Heart left ventricle (tissue), 16 donors: Measurements from ENCODE around the gene DNAH14. TPM values are rescaled to one million over a fixed set of nuclear protein-coding genes. Genes with fewer than 3 reads are reported as not detected.
"Not testable (repeated sequence)": the region's sequence is repeated elsewhere in the genome, so short reads cannot be mapped to it uniquely, and the experiment has no call there.

Source experiments
- ATAC-seq, 4 donors: fragments of 200-7000 bp; cut with Tn5 transposase; one replicate each; pipeline ENCODE4 v1.9.1; 2020 to 2022; ENCODE audit warnings: moderate library complexity in 4 of 4, mild to moderate bottlenecking in 3 of 4, moderate number of reproducible peaks in 1 of 4
- DNase-seq, 5 donors: peaks; one replicate each; pipeline ENCODE4 v3.0.0-alpha.2; 2020
- H3K27ac ChIP-seq, 12 donors: fragments of 200-600 bp; sonication (generic) in 4 of 12; one replicate each; pipeline versions ENCODE4 v1.5.0 to v1.8.0; 2016 to 2022; ENCODE audit warnings: mild to moderate bottlenecking in 2 of 12
- H3K27me3 ChIP-seq, 9 donors: fragments of 200-600 bp; sonication (generic) in 2 of 9; one replicate each; pipeline versions ENCODE4 v1.5.1 to v1.8.0; 2016 to 2022; ENCODE audit warnings: mild to moderate bottlenecking in 3 of 9
- H3K36me3 ChIP-seq, 9 donors: fragments of 200-600 bp; sonication (generic) in 2 of 9; one replicate each; pipeline versions ENCODE4 v1.5.0 to v1.8.0; 2018 to 2022; ENCODE audit warnings: mild to moderate bottlenecking in 2 of 9
- H3K4me1 ChIP-seq, 12 donors: fragments of 200-600 bp; sonication (generic) in 4 of 12; one replicate each; pipeline versions ENCODE4 v1.5.0 to v1.8.0; 2016 to 2022; ENCODE audit warnings: mild to moderate bottlenecking in 3 of 12
- H3K4me3 ChIP-seq, 12 donors: fragments of 200-600 bp; sonication (generic) in 4 of 12; one replicate each; pipeline versions ENCODE4 v1.5.0 to v1.8.0; 2017 to 2022; ENCODE audit warnings: mild to moderate bottlenecking in 9 of 12, moderate library complexity in 4 of 12
- H3K9me3 ChIP-seq, 12 donors: fragments of 200-600 bp; sonication (generic) in 4 of 12; one replicate each; pipeline versions ENCODE4 v1.5.0 to v1.8.0; 2016 to 2022; ENCODE audit warnings: mild to moderate bottlenecking in 1 of 12
- CTCF ChIP-seq, 12 donors: fragments of 200-600 bp; sonication (generic) in 4 of 12; IDR thresholded peaks; one replicate each; pipeline versions ENCODE4 v1.5.0 to v1.8.0; 2018 to 2022; ENCODE audit warnings: antibody characterized with exemption in 12 of 12, mild to moderate bottlenecking in 5 of 12
- POLR2A ChIP-seq, 2 donors: fragments of 450-650 bp; IDR thresholded peaks; one replicate each; pipeline ENCODE4 v1.6.1; 2017; ENCODE audit warnings: antibody characterized with exemption in 2 of 2, mild to moderate bottlenecking in 2 of 2, moderate library complexity in 2 of 2
- WGBS, 4 donors: extraction: QIAGEN DNeasy Blood & Tissue Kit in 2 of 4; methylation state at CpG; one replicate each; pipeline versions ENCODE4 v1.1.5 to v1.1.7; 2013 to 2018; 5-methylcytosine and 5-hydroxymethylcytosine counted together
- intact Hi-C, 10 donors: fragments of 100-400 bp; cut with DNase I; formaldehyde crosslinking; loops; one replicate each; pipeline versions ENCODE4 v1.11.1 to v1.14.2; 2022
- polyA plus RNA-seq, 2 donors: library from polyadenylated mRNA; stranded (reverse); fragments of 200-250 nt; gene quantifications; one replicate each; pipeline ENCODE4 v1.2.3, GENCODE V29; 2013
- total RNA-seq, 9 donors: library from RNA; depleted of rRNA in 2 of 9; stranded (reverse); fragments of >200 nt in 2 of 9; fragmentation: NEBNext Ultra II Directional in 3 of 9; extraction: Animal tissue kit (Norgen Biotek cat#: 25700) in 3 of 9; gene quantifications; one replicate each; pipeline versions ENCODE4 v1.1.0 to v1.2.4, GENCODE V29; 2016 to 2023
- donor health status: ischemic (EF 13 %, LVEDD 7.1; RV severe dilation, severe dysfunction).
- donor health status: healthy with polysubstance abuse.
- donor health status: DM: no; HTN: yes; CAD: no.
- donor health status: DM: no; HTN: no; CAD: no.
- donor health status: ischemic (EF 25% LVEDD 6.9; RV normal size, moderate dysfunction).
- donor health status: ischemic (EF 25% LVEDD 5.7; RV mildly dilated, moderate dysfunction).
- donor health status: healthy.
- donor health status: DM: yes; HTN: yes; CAD: no.
- donor health status: ischemic (EF 35%, LVEDD 5.7; RV mildly dilated, moderate dysfunction).
- donor health status: nonischemic (EF 11% LVEDD 7.7; RV severe dilation, severe dysfunction).
- donor health status: DM: yes; HTN: yes; CAD: no.
- donor health status: PGD.
- donor health status: ischemic (EF 29% LVEDD 5.4; RV normal size, mild dysfunction).
- donor health status: nonischemic (EF 23%, LVEDD 6.1; RV moderate dilation, normal function).

Gene DNAH14
- total and polyA plus RNA-seq, 11 donors = 0.24 to 6.8 (median 2.8) TPM

- no peaks in the 10 kb centered on the region for H3K36me3 ChIP-seq
- 45 to 92% (median 69%) methylated on average over 1 of the region's 1 CpG for WGBS, 4 donors
- H3K9me3 ChIP-seq = peaks cover 0 to 10% (median 0%) of the 10 kb centered on the region in 12 donors
- intact Hi-C loops = no loop called here
- H3K4me3 ChIP-seq = no peak overlapping the region
- no peak for TF ChIP-seq CTCF (IDR thresholded peaks at IDR 0.05)
- TF ChIP-seq POLR2A (IDR thresholded peaks at IDR 0.05) = no peak
- ATAC-seq (no peak), DNase-seq (no peak)
- H3K27me3 ChIP-seq = no peaks in the 10 kb centered on the region
- no peak overlapping the region for H3K27ac ChIP-seq
- no peaks in the 10 kb centered on the region for H3K4me1 ChIP-seq
These were observed 29.6 kb downstream of the DNAH14 start for GRCh38 chr1:224959115-224959514.

- H3K4me3 ChIP-seq = no peak overlapping the region
- H3K36me3 ChIP-seq = no peaks in the 10 kb centered on the region
- intact Hi-C loops = no loop called here
- ATAC-seq (no peak), DNase-seq (no peak)
- H3K9me3 ChIP-seq = peaks cover 0 to 10% (median 0%) of the 10 kb centered on the region in 12 donors
- no peaks in the 10 kb centered on the region for H3K4me1 ChIP-seq
- TF ChIP-seq POLR2A (IDR thresholded peaks at IDR 0.05) = no peak
- no peak for TF ChIP-seq CTCF (IDR thresholded peaks at IDR 0.05)
- no peaks in the 10 kb centered on the region for H3K27me3 ChIP-seq
- no peak overlapping the region for H3K27ac ChIP-seq
These were observed 30.2 kb downstream of the DNAH14 start for GRCh38 chr1:224959656-224960055.

- Histone ChIP-seq H3K36me3 (no peaks in the 10 kb centered on the region), H3K4me1 (no peaks in the 10 kb centered on the region), H3K9me3 (peaks cover 0 to 3% (median 0%) of the 10 kb centered on the region in 12 donors), H3K27me3 (no peaks in the 10 kb centered on the region), H3K27ac (no peak overlapping the region), H3K4me3 (no peak overlapping the region)
- 72 to 79% (median 74%) methylated on average over 4 to 5 of the region's 5 CpGs for WGBS, 4 donors
- intact Hi-C loops = no loop called here
- no peak for ATAC-seq
- no peak for DNase-seq
- TF ChIP-seq CTCF (IDR thresholded peaks at IDR 0.05) = no peak
- TF ChIP-seq POLR2A (IDR thresholded peaks at IDR 0.05) = no peak
These were observed 50.7 kb downstream of the DNAH14 start for GRCh38 chr1:224980181-224980580.

GRCh38 chr1:224981922-224982354 lies 52.5 kb downstream of the DNAH14 start:
- DNase-seq, intact Hi-C loops, H3K4me1 ChIP-seq, H3K27ac ChIP-seq, H3K36me3 ChIP-seq, H3K27me3 ChIP-seq, ATAC-seq, H3K4me3 ChIP-seq, H3K9me3 ChIP-seq: not testable (repeated sequence)
- 29 to 39% (median 32%) methylated on average over 1 of the region's 1 CpG for WGBS, 4 donors

GRCh38 chr1:224988042-224988441 lies 58.6 kb downstream of the DNAH14 start:
- Histone ChIP-seq H3K4me1 (no peaks in the 10 kb centered on the region), H3K4me3 (no peak overlapping the region), H3K27ac (no peak overlapping the region), H3K36me3 (no peaks in the 10 kb centered on the region), H3K9me3 (peaks cover 0 to 16% (median 0%) of the 10 kb centered on the region in 12 donors), H3K27me3 (no peaks in the 10 kb centered on the region)
- TF ChIP-seq CTCF (IDR thresholded peaks at IDR 0.05) (no peak), POLR2A (IDR thresholded peaks at IDR 0.05) (no peak)
- WGBS, 4 donors = 87 to 91% (median 89%) methylated on average over 6 of the region's 6 CpGs
- DNase-seq (no peak), ATAC-seq (no peak)
- intact Hi-C loops = no loop called here
